GM21576 (cell line): ENCODE measurements around the gene POLE.

ENCODE experiments used
- ATAC-seq: cut with Tn5 transposase; IDR thresholded peaks from one replicate; pipeline ENCODE4 v1.9.1; 2021; ENCODE audit warnings: mild to moderate bottlenecking, moderate library complexity; ENCODE audit not compliant: unreplicated experiment

POLE gene

DNA sequence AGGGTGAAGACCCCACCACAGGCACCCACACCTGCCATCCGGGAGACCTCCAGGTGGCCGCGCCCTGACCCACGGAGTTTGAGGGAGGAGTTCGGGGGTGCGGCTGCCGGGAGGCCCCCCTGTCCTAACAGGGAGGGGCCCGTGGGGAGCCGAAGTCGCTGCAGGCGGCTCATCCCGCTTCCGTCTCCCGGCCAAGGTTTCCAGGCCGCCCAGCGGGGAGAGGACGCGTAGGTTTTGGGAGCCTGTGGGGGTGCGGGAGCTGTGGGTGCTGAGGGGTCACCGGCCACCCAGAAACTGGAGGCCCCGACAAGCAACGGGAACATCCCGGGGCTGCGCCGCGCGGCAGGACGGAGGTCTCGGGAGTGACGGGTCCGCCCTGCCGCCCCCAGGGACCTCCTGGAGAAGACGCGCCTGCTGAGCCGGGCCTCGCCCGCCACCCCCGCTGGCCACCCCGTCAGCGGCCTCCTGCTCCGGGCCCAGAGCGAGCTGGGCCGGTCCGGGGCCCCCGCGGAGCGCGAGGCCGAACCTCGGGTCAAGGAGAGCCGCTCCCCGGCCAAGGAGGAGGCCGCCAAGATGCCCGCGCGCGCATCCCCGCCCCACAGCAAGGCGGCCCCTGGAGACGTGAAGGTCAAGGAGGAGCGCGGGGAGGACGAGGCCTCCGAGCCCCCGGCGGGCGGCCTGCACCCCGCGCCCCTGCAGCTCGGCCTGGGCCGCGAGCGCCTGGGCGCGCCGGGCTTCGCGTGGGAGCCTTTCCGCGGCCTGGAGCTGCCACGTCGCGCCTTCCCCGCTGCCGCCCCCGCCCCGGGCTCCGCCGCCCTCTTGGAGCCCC is 104.3 kb downstream of the POLE start:
- ATAC-seq: no peak

DNA sequence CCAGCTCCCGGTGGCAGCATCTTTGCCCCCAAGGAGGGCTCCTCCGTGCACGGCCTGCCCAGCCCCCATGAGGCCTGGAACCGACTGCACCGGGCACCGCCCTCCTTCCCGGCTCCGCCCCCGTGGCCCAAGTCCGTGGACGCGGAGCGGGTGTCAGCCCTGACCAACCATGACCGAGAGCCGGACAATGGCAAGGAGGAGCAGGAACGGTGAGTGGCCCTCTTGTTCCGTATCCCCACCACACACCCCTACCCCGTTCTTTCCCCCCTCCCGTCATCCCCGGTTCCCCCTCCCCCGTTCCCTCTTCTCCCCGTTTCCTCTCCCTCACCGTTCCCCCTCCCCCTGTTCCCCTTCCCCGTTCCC is 105.1 kb downstream of the POLE start:
- ATAC-seq: no peak

- ATAC-seq: no peak
Observed at GRCh38 chr12:132581348-132582057, 105.6 kb downstream of the POLE start.

GRCh38 chr12:132580701-132581292 is 106.3 kb downstream of the POLE start:
- ATAC-seq: no peak

DNA sequence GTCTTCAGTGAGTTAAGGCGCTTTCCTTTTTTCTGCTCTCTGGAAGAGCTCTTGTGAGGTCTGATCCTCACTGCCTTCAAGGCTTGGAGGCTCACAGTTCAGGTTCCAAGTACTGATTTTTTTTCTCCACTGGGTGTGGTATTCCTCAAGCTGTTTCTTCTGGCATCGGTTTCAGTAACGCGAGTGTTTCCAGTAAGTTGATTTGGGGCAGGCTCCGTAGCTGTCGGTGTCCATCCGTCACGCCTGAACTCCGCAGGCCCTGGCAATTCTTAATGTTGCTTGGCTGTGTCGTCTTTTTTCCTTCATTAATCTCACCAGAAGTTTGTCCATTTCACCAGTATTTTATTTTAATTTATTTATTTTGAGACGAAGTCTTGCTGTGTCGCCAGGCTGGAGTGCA is 107.4 kb downstream of the POLE start:
- no peak for ATAC-seq

DNA sequence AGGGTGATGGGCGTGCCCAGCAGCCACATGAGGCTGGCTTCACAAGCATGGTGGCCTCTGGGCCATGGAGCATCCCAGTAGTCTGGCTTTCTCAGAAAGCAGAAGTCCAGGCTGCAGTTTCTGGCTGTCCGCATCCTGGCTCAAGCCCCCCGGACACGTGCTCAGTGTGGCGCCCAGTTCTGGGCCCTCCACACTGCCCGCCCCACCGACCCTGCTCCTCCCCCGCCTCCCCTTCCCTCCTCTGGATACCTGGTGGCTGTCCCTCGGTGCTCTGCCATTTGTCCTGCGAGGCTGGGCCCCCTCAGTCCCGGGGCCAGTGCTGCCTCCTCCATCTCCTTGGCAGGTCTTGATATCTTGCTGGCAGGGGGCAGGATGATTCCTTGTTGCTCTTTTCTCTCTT is 108.3 kb downstream of the POLE start:
- ATAC-seq: no peak

DNA sequence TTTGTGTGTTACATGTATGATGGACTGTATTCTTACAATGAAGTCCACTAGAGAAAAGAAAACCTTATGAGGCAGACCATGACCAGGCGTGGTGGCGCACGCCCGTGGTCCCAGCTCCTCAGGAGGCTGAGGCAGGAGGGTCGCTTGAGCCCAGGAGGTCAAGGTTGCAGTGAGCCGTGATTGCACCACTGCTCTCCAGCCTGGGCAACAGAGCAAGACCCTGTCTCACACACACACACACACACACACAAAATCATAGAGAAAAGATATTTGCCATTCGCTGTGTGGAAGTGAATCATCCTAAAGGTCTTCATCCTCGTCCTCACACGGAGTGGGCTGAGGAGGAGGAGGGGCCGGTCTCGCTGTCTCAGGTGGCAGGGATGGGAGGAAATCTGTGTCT is 109.0 kb downstream of the POLE start:
- no peak for ATAC-seq

DNA sequence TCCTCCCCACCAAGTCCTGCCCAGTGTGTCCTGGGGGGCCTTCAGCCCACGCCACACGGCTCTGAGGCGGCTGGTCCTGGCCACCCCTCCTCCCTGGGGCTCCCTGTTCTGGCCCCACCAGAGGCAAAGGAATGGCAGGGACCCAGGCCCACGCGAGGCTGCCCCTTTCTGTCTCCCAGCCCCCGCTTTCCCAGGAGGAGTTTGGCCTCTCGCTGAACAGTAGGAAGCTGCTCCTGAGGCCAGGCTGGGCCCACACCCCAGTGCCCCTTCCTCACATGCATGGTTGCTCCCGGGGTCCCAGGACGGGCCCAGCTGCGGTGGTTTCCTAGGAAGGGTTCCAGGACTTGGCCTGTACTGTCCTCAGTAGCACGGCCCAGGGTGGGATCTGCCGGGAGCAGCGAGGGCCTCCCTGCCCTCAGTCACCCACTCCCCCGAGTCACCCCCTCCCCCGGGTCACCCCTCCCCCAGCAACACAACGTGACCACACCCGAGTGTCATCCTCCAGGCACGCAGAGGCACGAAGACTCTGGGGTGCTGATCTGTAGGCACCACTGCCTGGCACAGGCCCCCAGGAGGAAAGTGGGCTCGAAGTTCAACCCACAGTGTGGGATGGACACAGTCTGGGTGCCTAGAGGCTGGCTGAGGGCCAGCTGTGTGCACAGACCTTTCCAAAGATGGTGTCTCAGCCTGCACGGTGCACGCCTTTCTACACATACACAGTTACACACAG is 109.8 kb downstream of the POLE start:
- no peak for ATAC-seq

DNA sequence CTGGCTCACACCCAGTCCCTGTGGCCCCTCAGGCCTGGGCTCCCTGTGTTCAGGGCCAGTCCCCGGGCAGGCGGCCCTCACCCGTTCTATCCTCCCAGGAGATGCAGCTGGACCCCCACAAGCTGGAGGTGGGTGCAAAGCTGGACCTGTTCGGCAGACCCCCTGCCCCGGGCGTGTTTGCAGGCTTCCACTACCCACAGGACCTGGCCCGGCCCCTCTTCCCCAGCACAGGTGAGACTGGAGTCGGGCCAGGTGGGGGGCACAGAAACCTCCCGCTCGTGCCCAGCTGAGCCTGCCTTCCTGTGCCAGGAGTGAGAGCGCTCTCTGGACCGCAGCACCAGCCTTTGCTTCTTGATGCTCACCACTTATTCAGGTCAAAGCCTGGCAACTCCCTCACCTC is 110.4 kb downstream of the POLE start:
- ATAC-seq: no peak

- ATAC-seq: no peak
Observed at GRCh38 chr12:132575661-132576060, 111.5 kb downstream of the POLE start.

DNA sequence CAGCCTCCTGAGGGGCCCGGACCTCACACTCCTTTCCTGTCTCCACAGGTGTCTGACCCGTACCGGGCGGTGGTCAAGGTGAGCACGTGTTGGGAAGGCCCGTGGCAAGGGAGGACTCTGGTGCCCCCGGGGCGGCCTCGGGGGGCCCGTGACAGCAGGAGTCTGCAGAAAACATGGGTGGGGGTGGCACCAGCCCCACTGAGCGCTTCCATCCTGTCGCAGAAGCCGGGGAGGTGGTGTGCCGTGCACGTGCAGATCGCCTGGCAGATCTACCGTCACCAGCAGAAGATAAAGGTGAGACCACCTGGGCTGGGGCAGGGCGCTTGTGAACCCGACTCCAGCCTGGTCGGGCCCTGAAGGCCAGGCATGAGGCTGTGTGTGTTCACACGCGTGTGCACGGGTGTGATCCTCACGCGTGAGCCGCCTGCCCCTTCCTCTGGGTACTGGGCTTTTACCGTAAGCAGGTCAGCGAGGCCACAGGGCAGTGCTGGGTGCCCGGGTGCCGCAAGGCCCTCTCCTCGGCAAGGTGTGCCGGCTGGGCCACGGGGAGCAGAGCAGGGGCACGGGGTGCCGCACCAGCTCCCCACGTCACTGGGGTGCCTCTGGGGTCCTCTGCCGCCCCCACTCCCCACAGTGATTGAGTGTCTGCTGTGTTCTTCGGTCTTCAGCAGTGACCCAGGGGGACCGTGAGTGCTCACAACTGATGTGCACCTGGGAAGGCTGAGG is 112.7 kb downstream of the POLE start:
- ATAC-seq: no peak
